OCI-LY7 (cell line): ENCODE measurements around the gene ZNF442. TPM values are rescaled to one million over a fixed set of nuclear protein-coding genes. Genes with fewer than 3 reads are reported as not detected.
"Not testable (repeated sequence)": the region's sequence is repeated elsewhere in the genome, so short reads cannot be mapped to it uniquely, and the experiment has no call there.

Experiments
- BruUV-seq: library from RNA; stranded (reverse); fragments of 400-500 nt; replicated peaks from 2 replicates; lab custom pipeline; 2021; lab: Mats Ljungman, UMichigan
- CTCF ChIA-PET: fragments of 300-600 bp; sonication (Branson Sonifier 250); formaldehyde crosslinking; loops from one replicate; lab custom pipeline; 2022; ENCODE audit warnings: antibody characterized with exemption; ENCODE audit not compliant: unreplicated experiment; lab: Charles Lee
- POLR2A ChIA-PET: fragments of 300-600 bp; sonication (Branson Sonifier 250); formaldehyde crosslinking; loops from one replicate; lab custom pipeline; 2022; ENCODE audit warnings: antibody characterized with exemption; lab: Charles Lee
- DNase-seq: peaks from one replicate; pipeline ENCODE4 v3.0.0-alpha.2; 2015; ENCODE audit warnings: low spot score
- H2AFZ ChIP-seq: fragments of 200-600 bp; sonication (generic), shearing (Covaris generic); 2 replicates; pipeline ENCODE4 v1.6.1; 2014; ENCODE audit warnings: mild to moderate bottlenecking, antibody characterized with exemption, low read length, moderate library complexity
- H3K27ac ChIP-seq: fragments of 200-600 bp; sonication (generic); 2 replicates; pipeline ENCODE4 v1.5.1; 2014; ENCODE audit warnings: mixed run types, low read depth, mild to moderate bottlenecking, moderate library complexity, low read length, inconsistent platforms; ENCODE audit not compliant: poor library complexity, severe bottlenecking
- H3K36me3 ChIP-seq: fragments of 200-600 bp; sonication (generic); 2 replicates; pipeline ENCODE4 v1.6.1; 2014; ENCODE audit warnings: mild to moderate bottlenecking, antibody characterized with exemption, low read length, moderate library complexity, mixed read lengths; ENCODE audit not compliant: insufficient read depth
- H3K4me1 ChIP-seq: fragments of 200-600 bp; sonication (generic); 2 replicates; pipeline ENCODE4 v1.5.1; 2014; ENCODE audit warnings: mild to moderate bottlenecking, low read length; ENCODE audit not compliant: insufficient read depth, poor library complexity, severe bottlenecking
- H3K4me2 ChIP-seq: fragments of 200-600 bp; sonication (generic); 2 replicates; pipeline ENCODE4 v1.6.1; 2014; ENCODE audit warnings: mild to moderate bottlenecking, low read length
- H3K4me3 ChIP-seq: fragments of 200-600 bp; sonication (generic); 2 replicates; pipeline ENCODE4 v1.5.1; 2014; ENCODE audit warnings: mild to moderate bottlenecking, low read depth, low read length; ENCODE audit not compliant: poor library complexity, severe bottlenecking
- H3K79me2 ChIP-seq: fragments of 200-600 bp; sonication (generic); 2 replicates; pipeline ENCODE4 v1.6.1; 2016; ENCODE audit warnings: low read depth, mild to moderate bottlenecking, low read length, moderate library complexity, mixed read lengths; ENCODE audit not compliant: insufficient read depth
- H3K9me2 ChIP-seq: fragments of 200-600 bp; sonication (generic); 2 replicates; pipeline ENCODE4 v1.6.1; 2016; ENCODE audit warnings: mild to moderate bottlenecking, low read length, mixed read lengths; ENCODE audit not compliant: insufficient read depth
- H3K9me3 ChIP-seq: fragments of 200-600 bp; sonication (generic); 2 replicates; pipeline ENCODE4 v1.6.1; 2014; ENCODE audit warnings: mild to moderate bottlenecking, mixed run types, low read length, mixed read lengths
- H4K20me1 ChIP-seq: fragments of 200-600 bp; sonication (generic); 2 replicates; pipeline ENCODE4 v1.6.1; 2014; ENCODE audit warnings: mild to moderate bottlenecking, antibody characterized with exemption, low read length, moderate library complexity, mixed read lengths; ENCODE audit not compliant: insufficient read depth
- EZH2phosphoT487 ChIP-seq: fragments of 200-600 bp; sonication (generic); IDR thresholded peaks from 2 replicates; pipeline ENCODE4 v1.6.1; 2018; ENCODE audit warnings: low read depth, borderline replicate concordance, mild to moderate bottlenecking, mixed run types, antibody characterized with exemption, low read length, moderate library complexity, mixed read lengths
- intact Hi-C: fragments of 100-400 bp; cut with micrococcal nuclease; formaldehyde crosslinking; loops from one replicate; pipeline ENCODE4 v1.10.0; 2022; ENCODE audit not compliant: unreplicated experiment
- small RNA-seq: library from RNA; depleted of rRNA; stranded (forward); fragments of <200 nt; gene quantifications from one replicate; pipeline ENCODE3, GENCODE V24; 2014
- total RNA-seq, 2 experiments: library from RNA; depleted of rRNA in 1 of 2; stranded (reverse); fragments of >200 nt in 1 of 2; shearing (Covaris generic) in 1 of 2; gene quantifications; 2 replicates each; pipeline ENCODE4 v1.2.3, GENCODE V29; 2014 to 2022
- TF ChIP-seq, protein P1 (sequence below): fragments of 200-600 bp; sonication (generic); conservative IDR thresholded peaks from 2 replicates; pipeline ENCODE4 v1.5.1; 2014; ENCODE audit warnings: mild to moderate bottlenecking, antibody characterized with exemption, low read length, moderate library complexity, mixed read lengths

ZNF442 gene
- total RNA-seq, 2 experiments from 2014 or later = 0.19 to 0.76 TPM

DNA sequence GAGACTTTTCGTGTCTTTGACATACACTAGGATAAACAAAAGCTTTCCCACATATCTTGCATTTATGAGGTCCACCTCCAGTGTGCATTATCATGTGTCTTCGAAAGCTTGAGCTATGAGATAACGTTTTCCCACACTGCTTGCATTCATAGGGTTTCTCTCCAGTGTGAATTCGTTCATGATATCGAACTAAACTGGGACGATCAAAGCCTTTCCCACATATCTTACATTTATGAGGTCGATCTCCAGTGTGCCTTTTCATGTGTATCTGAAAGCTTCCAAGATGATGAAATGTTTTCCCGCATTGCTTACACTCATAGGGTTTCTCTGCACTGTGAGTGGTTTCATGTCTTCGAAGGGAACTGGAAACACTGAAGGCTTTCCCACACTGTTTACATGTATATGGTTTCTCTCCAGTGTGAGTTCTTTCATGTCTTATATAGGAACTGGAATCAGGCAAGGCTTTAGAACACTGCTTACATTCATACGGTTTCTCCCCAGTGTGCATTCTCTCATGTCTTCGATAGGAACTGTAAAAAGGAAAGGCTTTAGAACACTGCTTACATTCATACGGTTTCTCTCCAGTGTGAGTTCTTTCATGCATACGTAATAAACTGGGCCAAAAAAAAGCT, 46.6 kb downstream of the ZNF442 start:
- ChIA-PET CTCF (no interaction called here), POLR2A (no interaction called here)
- no peaks in the 10 kb centered on the region for H4K20me1 ChIP-seq
- no peak overlapping the region for H3K4me2 ChIP-seq
- TF ChIP-seq, protein P1, sequence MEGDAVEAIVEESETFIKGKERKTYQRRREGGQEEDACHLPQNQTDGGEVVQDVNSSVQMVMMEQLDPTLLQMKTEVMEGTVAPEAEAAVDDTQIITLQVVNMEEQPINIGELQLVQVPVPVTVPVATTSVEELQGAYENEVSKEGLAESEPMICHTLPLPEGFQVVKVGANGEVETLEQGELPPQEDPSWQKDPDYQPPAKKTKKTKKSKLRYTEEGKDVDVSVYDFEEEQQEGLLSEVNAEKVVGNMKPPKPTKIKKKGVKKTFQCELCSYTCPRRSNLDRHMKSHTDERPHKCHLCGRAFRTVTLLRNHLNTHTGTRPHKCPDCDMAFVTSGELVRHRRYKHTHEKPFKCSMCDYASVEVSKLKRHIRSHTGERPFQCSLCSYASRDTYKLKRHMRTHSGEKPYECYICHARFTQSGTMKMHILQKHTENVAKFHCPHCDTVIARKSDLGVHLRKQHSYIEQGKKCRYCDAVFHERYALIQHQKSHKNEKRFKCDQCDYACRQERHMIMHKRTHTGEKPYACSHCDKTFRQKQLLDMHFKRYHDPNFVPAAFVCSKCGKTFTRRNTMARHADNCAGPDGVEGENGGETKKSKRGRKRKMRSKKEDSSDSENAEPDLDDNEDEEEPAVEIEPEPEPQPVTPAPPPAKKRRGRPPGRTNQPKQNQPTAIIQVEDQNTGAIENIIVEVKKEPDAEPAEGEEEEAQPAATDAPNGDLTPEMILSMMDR = no peak
- no peak for TF ChIP-seq EZH2phosphoT487
- H3K4me3 ChIP-seq = no peak overlapping the region
- BruUV-seq = TSS peak; percentile 45
- H3K9me2 ChIP-seq = no peaks in the 10 kb centered on the region
- intact Hi-C loops = no loop called here
- peaks cover 62% of the 10 kb centered on the region for H3K36me3 ChIP-seq
- H3K79me2 ChIP-seq = no peaks in the 10 kb centered on the region
- no peak overlapping the region for H2AFZ ChIP-seq
- no peaks in the 10 kb centered on the region for H3K4me1 ChIP-seq
- H3K27ac ChIP-seq = no peak overlapping the region
- DNase-seq = no peak
- peaks cover 12% of the 10 kb centered on the region; the same call in 1 of the 2 replicates for H3K9me3 ChIP-seq

GRCh38 chr19:12314553-12314952, 50.9 kb downstream of the ZNF442 start:
- Histone ChIP-seq H3K4me1 (no peaks in the 10 kb centered on the region), H3K9me3 (no peaks in the 10 kb centered on the region), H3K79me2 (no peaks in the 10 kb centered on the region), H3K27ac (no peak overlapping the region), H3K9me2 (no peaks in the 10 kb centered on the region), H4K20me1 (no peaks in the 10 kb centered on the region), H2AFZ (no peak overlapping the region), H3K36me3 (peaks cover 21% of the 10 kb centered on the region), H3K4me3 (no peak overlapping the region), H3K4me2 (no peak overlapping the region)
- no peak for DNase-seq
- intact Hi-C loops = no loop called here
- ChIA-PET POLR2A (interaction anchor here (0.6 kb wide), 1 partner anchor 85 kb away, joined by 3 read pairs; no protein-coding TSS in a partner anchor), CTCF (no interaction called here)
- BruUV-seq = no TSS peak
- TF ChIP-seq EZH2phosphoT487 = no peak
- TF ChIP-seq, protein P1 = no peak

DNA sequence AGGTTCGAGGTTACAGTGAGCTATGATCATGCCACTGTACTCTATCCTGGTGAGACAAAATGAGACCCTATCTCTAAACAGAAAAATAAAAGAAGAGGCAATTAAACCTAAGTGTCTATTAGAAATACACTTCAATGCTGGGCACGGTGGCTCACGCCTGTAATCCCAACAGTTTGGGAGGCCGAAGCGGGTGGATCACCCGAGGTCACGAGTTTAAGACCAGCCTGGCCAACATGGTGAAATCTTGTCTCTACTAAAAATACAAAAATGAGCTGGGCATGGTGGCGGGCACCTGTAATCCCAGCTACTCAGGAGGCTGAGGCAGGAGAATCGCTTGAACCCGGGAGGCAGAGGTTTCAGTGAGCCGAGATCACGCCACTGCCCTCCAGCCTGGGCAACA, 56.6 kb downstream of the ZNF442 start:
- H3K4me2 ChIP-seq, H3K79me2 ChIP-seq, intact Hi-C loops, H3K27ac ChIP-seq, BruUV-seq, H3K9me3 ChIP-seq, H3K36me3 ChIP-seq, CTCF ChIA-PET, H3K9me2 ChIP-seq, DNase-seq, H4K20me1 ChIP-seq, H3K4me1 ChIP-seq, H3K4me3 ChIP-seq, H2AFZ ChIP-seq, POLR2A ChIA-PET: not testable (repeated sequence)

Small RNA genes lying within 50 kb of the gene (small RNA-seq; reads per million reads assigned to genes)
- gene RPS29P23 = not detected

Other genes starting within 250 kb of the ZNF442 start
- gene ZNF20, start 225.3 kb downstream of the ZNF442 start, total RNA-seq (2014; rRNA removed; shearing (Covaris generic)) = 6.1 and 8.9 TPM in 2 replicates
- gene ZNF20, start 225.3 kb downstream of the ZNF442 start, total RNA-seq (2022) = 7.1 and 10.0 TPM in 2 replicates
- gene ZNF625, start 208.9 kb downstream of the ZNF442 start, total RNA-seq (2014; rRNA removed; shearing (Covaris generic)) = 7.3 and 7.8 TPM in 2 replicates
- 9.2 and 10.0 TPM in 2 replicates for gene ZNF625, start 208.9 kb downstream of the ZNF442 start, total RNA-seq (2022)
- 12.5 and 13.5 TPM in 2 replicates for gene ZNF136, start 202.6 kb downstream of the ZNF442 start, total RNA-seq (2014; rRNA removed; shearing (Covaris generic))
- 12.7 and 16.7 TPM in 2 replicates for gene ZNF136, start 202.6 kb downstream of the ZNF442 start, total RNA-seq (2022)
- gene ZNF44, start 70.8 kb downstream of the ZNF442 start, total RNA-seq (2014; rRNA removed; shearing (Covaris generic)) = 4.1 and 4.6 TPM in 2 replicates
- gene ZNF44, start 70.8 kb downstream of the ZNF442 start, total RNA-seq (2022) = 10.6 and 12.5 TPM in 2 replicates
- gene ZNF563, start 32.0 kb downstream of the ZNF442 start, total RNA-seq (2014; rRNA removed; shearing (Covaris generic)) = 3.2 and 5.9 TPM in 2 replicates
- 5.9 and 6.6 TPM in 2 replicates for gene ZNF563, start 32.0 kb downstream of the ZNF442 start, total RNA-seq (2022)
- 3.8 and 6.2 TPM in 2 replicates for gene ZNF799, start 35.6 kb upstream of the ZNF442 start, total RNA-seq (2014; rRNA removed; shearing (Covaris generic))
- 7.8 and 8.1 TPM in 2 replicates for gene ZNF799, start 35.6 kb upstream of the ZNF442 start, total RNA-seq (2022)
- gene ZNF443, start 75.3 kb upstream of the ZNF442 start, total RNA-seq (2014; rRNA removed; shearing (Covaris generic)) = 2.3 and 2.6 TPM in 2 replicates
- gene ZNF443, start 75.3 kb upstream of the ZNF442 start, total RNA-seq (2022) = 4.5 and 4.6 TPM in 2 replicates
- gene ZNF709, start 119.1 kb upstream of the ZNF442 start, total RNA-seq (2014; rRNA removed; shearing (Covaris generic)) = 3.4 and 5.3 TPM in 2 replicates
- gene ZNF709, start 119.1 kb upstream of the ZNF442 start, total RNA-seq (2022) = 4.6 TPM in 2 replicates
- gene ZNF564, start 185.8 kb upstream of the ZNF442 start, total RNA-seq (2014; rRNA removed; shearing (Covaris generic)) = 6.6 and 8.0 TPM in 2 replicates
- 13.1 and 16.5 TPM in 2 replicates for gene ZNF564, start 185.8 kb upstream of the ZNF442 start, total RNA-seq (2022)
- gene ZNF490, start 245.1 kb upstream of the ZNF442 start, total RNA-seq (2014; rRNA removed; shearing (Covaris generic)) = 6.3 and 8.6 TPM in 2 replicates
- gene ZNF490, start 245.1 kb upstream of the ZNF442 start, total RNA-seq (2022) = 8.1 and 11.2 TPM in 2 replicates
- 5.3 and 7.8 TPM in 2 replicates for gene ZNF791, start 245.2 kb upstream of the ZNF442 start, total RNA-seq (2014; rRNA removed; shearing (Covaris generic))
- 17.1 and 18.2 TPM in 2 replicates for gene ZNF791, start 245.2 kb upstream of the ZNF442 start, total RNA-seq (2022)